ENCODE data around the gene FBXO24.
"Not testable (repeated sequence)": the region's sequence is repeated elsewhere in the genome, so short reads cannot be mapped to it uniquely, and the experiment has no call there.

The FBXO24 gene

DNA sequence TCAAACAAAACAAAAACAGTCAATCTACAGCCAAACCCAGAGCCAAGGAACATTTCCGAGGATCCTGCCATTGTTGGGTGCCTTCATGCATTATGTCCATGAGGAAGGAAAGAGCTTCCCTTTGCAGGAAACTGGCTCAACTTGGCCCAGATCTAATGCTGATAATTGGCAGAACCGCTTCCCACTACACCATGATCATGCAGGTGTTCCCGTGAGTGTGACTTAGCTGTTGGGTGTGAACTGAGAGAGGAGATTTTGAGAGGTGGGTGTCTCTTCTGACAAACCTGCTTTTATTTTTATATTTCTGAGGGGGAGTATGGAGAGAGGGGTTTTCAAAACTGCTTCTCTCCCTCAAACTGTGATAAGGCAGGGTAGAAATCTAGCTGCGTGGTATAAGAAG lies 27.0 kb upstream of the FBXO24 start:
- DNase-seq (ENCODE audit: low read depth in 2 of 2) = no peak

GRCh38 chr7:100561491-100562194 lies 24.5 kb upstream of the FBXO24 start:
- DNase-seq (ENCODE audit: low read depth in 2 of 2) = no peak

DNA sequence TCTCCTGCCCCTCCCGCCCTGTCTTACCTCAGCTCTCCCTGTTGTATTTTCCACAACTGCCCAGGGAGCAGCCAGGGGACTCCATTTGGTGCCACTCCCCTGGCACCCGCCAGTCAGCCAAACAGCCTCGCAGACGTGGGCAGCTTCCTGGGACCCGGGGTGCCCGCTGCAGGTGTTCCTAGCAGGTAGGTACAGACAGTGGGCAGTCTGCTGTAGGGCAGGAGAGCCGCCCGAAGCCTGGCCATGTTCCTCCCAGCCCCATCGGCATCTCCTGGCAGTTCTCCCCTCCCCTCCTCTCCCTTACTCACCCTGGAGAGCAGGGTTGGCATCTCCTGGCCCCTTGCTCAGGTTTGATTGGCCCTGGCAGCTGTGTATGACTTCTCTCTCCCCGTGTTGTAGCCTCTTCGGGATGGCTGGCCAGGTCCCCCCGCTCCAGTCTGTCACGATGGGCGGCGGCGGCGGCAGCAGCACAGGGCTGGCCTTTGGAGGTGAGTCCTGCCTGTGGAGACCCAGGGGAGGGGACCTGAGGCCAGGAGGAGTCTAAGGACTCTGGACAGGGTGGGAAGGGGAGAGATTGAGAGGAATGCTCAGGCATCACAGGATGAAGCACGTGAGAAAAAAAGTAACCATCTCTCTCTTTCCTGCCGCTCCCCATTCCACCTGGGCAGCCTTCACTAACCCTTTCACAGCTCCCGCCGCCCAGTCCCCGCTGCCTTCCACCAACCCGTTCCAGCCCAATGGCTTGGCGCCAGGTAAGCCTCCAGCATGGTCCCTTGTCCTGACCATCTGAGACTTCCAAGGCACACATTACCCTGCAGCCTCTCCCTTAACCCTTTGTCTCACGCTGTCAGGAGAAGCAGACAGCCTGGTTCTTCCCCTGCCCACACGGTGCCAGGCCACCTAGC lies 23.7 kb upstream of the FBXO24 start:
- no peak for DNase-seq (ENCODE audit: low read depth in 2 of 2)

DNA sequence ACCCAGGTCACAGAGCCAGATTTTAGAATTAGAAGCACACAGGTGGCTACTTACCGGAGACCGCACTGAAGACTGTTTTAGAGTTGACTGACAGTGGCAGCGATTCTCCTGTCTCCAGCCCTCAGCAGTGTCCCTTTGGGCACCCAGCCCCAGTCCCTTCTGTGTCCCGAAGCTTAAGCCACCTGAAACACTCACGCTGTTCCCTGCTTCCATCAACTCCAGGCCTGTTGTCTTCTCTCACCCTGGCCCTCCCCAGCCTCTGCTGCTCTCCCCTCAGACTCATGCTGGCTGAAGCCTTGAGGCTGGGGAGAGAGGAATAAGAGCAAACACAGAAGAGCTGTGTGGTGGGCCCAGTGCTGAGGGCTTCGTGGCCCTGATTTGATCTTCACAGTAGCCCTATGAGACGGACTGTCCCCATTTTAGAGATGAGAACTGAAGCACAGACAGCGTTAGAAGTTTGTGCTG lies 23.0 kb upstream of the FBXO24 start:
- DNase-seq (ENCODE audit: low read depth in 2 of 2) = no peak

GRCh38 chr7:100563809-100564400 lies 22.2 kb upstream of the FBXO24 start:
- peak; percentile 60 to 90 for DNase-seq (ENCODE audit: low read depth in 2 of 2)

GRCh38 chr7:100564405-100564804 lies 21.7 kb upstream of the FBXO24 start:
- not testable (repeated sequence) for DNase-seq (ENCODE audit: low read depth in 2 of 2)

DNA sequence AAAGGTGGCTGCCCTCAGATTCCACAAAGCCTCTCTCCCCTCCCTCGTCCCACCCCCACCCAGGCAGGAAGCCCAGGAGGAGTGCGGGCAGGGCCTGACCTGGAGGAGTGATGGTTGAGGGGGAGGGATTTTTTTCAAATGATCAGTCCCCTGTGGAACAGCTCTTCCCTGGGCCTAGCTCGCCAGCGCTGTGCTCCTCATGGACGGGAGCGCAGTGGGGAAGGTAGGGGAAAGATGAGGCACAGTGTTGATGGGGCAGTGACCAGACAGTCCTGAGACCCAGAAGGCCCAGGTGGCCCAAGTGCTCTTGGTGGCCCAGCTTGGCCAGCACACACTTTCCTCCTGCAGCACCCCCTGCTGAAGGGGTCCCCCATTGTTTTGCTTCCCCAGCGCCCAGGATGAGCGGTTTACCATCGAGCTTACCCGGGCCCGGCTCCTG lies 21.0 kb upstream of the FBXO24 start:
- DNase-seq (ENCODE audit: low read depth in 2 of 2) = no peak

GRCh38 chr7:100566018-100566531 lies 20.1 kb upstream of the FBXO24 start:
- DNase-seq (ENCODE audit: low read depth in 2 of 2) = no peak

DNA sequence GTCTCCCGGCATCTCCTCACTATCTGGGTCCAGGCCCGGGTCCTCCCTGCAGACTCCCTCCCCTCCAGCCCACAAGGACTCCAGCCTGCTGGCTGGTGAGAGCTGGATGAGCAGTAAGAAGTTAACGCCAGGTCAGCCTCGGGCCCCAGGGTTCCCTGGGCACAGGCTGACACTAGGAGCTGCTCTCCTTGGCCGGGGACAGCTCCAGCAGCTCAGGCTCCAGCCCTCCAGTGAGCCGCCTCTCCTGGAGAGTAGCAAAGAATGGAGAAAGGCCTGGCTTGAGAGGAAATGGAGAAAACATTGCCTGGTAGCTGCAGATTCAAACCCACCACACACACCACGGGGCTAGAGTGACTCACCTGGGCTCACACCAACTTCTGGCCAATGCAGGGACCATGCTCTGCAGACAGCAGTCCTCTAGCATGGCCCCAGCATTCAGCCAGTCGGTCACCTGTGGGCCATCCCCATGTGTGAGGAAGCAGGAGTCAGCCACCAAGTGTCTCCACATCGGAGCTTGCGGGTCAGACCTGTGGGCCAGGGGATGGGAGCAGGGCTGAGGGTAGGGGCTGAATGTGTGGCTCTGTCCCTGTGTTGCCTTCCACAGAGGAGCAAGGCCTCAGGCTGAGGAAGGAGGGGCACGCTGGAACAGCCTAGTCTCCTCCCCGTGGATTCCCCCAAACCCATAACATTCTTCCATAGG lies 18.9 kb upstream of the FBXO24 start:
- DNase-seq (ENCODE audit: low read depth in 2 of 2) = no peak

GRCh38 chr7:100567751-100568175 lies 18.4 kb upstream of the FBXO24 start:
- DNase-seq (ENCODE audit: low read depth in 2 of 2) = no peak

GRCh38 chr7:100568176-100568895 lies 17.8 kb upstream of the FBXO24 start:
- DNase-seq (ENCODE audit: low read depth in 2 of 2) = no peak

DNA sequence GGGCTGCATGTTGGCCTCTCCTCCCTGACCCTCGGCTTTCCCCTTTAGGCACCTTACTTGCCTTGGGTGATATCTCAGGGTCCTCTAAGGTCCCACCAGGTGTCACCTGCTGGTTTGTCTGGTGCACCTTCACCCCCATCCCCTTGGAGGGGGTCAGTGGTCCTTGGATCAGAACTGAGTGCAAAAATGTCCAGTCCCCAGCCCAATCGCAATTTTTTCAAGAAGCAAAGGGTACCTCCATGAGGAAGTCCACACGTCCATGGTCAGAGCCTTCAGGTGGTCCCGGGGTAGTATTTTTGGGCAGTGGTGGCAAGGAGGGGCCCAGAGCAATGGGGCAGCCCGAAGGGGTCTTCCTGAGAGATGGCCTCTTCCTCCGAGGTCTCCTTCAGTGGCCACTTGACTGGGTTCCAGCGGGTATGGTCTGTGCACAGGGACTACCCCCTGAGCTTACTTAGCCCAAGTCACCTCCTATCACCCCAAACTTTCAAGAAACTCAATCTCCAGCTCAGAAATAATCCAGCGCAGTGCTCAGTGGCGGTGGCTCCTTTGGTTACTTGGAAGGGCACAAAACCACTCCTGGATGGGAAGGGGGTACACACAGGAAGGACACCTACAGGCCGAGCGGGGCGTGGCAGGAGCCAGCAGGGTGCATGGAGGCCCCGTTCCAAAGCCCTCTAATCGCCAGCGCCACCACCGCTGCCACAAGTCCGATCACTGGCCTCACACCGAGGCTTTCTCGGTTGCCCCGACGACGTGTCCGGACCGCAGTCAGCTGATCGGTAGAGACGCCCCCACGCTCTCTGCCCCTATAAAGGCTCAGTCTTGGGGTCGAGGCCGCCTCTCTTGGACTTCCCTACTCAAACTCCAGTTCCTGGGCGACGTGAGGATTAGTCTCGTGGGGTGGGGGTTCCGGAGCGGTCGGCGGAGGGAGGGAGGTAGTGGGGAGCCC lies 17.0 kb upstream of the FBXO24 start:
- no peak for DNase-seq (ENCODE audit: low read depth in 2 of 2)

DNA sequence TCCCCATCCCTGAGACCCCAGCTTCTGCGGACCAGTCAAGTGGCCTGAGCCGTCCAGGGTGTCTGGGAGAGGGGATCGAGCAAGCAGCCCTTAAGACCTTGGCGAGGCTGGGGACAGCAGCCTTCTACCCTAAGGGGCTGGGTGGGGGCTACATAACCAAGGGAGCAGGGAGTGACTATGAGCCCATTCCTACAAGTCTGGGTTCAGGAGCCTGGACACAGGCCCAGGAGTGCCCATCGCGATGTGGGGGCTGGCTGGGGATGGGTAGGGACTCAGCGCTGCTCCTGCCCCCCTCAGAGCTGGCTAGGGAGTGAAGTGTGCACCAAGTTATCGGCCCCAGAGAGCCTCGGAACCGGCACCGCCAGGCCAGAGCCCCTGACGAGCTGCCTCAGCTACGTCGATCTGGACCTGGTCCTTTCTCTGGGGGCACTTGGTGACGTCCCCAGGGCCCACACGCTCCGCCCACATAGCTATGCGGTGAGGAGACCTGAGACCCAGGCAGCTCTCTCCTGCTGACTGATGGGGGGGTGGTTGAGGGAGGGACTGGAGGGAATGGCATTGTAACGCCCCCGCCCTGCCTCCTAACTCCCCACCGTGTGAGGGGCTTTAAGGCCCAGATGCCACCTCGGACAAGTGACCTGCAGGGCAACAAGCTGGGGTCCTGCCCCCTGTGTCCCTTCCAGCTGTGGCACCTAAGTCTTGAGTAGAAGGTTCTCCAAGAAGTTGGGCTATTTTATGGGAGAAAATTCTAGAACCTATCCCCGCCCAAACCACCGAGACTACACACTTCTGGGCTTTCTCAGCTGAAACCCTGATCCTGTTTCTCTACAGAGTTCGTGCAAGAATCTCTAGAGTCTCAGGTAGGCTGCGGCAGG lies 14.9 kb upstream of the FBXO24 start:
- DNase-seq (ENCODE audit: low read depth in 2 of 2) = no peak

DNA sequence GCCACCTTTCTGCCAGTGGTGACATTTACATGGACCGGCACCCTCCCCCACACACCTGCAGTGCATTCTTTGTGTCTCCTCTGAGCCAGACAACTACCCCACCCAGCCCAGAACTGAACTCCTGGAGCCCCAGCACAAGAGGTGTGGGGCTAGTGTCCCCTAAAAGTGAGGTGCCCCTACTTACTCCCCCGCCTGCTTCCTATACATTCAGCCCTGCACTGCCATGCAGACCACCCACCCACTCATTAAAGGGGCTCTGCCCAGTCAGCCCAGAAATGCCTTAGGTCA lies 14.4 kb upstream of the FBXO24 start:
- no peak for DNase-seq (ENCODE audit: low read depth in 2 of 2)

DNA sequence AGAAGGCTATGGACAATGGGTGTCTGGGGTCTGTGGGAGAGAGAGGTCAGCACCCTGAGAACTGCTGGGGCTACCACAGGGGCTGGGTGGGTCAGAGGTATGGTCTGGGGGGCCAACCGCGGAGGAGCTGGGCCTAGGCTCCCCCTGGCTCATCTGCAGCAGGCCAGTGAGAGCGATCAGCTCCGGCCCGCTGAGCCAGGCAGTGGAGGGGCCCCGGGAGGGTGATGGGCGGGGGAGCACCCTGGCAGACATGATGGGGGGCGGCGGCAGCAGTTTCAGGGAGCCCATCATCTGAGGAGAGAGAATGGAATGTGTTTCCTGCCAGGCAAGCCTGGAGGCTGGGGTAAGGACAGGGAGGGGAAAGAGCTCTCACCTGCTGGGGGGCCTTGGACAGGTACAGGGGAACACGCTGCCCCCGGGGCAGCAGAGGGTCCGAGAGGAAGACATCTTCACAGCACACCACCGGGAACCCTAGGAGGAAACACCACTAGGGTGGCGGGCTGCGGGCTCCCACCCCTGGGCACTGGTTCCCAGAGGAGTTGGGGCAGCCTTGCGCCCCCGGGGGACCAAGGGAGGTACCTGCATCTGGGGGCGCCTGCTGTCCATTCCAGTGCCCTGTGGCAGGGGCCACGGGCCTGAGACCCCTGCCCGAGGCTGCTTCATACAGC lies 13.7 kb upstream of the FBXO24 start:
- DNase-seq (ENCODE audit: low read depth in 2 of 2) = no peak

DNA sequence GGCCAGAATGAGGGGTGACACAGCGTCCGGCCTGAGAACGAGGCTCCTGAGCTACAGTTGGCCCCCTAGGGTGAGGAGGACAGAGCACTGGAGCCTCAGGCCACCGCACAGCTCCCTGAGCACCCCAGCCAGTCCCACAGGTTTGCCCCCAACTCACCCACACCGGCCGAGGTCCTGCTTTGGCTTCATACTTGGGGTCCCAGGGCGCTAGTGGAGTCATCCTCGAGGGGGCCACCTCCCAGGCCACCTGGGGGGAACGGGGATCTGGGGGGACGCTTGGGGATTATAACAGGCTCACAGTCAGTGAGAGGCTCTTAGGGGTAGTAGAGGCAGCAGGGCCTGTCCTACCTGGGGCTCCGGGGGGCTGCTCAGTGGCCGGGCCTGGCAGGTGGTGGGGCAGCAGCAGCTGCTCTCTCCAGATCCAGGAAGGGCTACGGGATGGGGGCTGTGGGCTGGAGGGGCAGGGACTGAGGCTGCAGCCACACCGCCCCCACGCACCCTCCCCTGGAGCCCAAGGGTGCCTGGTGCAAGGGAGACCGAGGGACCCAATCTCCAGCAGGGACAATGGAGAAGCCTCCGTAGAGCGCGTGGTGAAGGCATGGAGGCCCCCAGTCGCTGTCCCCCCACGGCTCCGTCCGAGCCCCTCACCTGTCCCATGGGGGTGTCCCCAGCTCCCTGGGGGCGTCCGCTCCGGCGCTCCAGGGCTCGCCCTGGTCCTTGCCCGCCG lies 13.0 kb upstream of the FBXO24 start:
- no peak for DNase-seq (ENCODE audit: low read depth in 2 of 2)

DNA sequence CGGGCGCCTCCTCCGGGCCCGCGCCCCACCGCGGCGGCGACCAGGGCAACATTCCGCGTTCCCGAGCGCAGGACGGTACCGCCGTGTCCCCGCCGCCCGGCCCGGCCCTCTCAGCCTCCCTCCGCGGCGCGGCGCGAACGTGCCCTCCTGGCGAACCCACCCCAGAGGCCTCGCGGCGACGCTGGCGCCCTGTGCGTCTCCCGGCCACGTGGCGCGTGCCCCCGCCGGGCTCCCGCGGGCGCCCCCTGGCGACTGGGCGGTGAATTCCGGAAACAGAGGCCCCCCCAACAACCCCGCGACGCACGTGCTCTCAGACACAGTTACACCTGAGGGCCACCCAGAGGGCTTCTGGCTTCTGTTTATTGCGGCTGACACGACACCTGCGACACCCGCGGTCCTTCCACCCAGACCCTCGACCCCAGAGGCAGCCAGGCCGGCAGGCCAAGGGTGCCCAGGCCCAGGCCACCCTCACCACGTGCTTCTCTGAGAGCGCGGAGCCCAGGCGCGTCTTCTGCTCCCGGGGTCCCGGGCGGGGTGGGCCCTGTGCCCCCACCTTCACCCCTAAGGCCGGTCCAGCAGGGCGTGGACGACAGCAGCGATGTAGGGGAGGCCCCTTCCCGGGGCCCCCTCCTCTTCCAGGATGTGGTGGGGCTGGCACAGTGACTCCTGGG lies 12.3 kb upstream of the FBXO24 start, which contains the start of gene SAP25:
SAP25 (minus strand) TSS at position 210 of the 671 bp plus-strand sequence; CDS start at position 52, 158 bp downstream.
- DNase-seq (ENCODE audit: low read depth in 2 of 2) = no peak
